GM13976 (cell line): ENCODE results near the gene OR51A4.

Experiments
- DNase-seq: peaks from one replicate; pipeline ENCODE4 v3.0.0; 2012; ENCODE audit warnings: low spot score
- in situ Hi-C: fragments of 300-500 bp; cut with MboI; formaldehyde crosslinking; loops from one replicate; pipeline ENCODE4 v1.12.0; 2022; ENCODE audit warnings: low sequenced_read_pairs, mixed read lengths, inconsistent platforms; ENCODE audit not compliant: unreplicated experiment
- TF ChIP-seq, protein P1 (sequence below): IDR thresholded peaks from 2 replicates; pipeline ENCODE4 v1.5.1; 2012; ENCODE audit warnings: borderline replicate concordance, mild to moderate bottlenecking; ENCODE audit not compliant: insufficient read depth; ENCODE audit errors: extremely low read depth, missing control alignments, control extremely low read depth

Gene OR51A4

DNA sequence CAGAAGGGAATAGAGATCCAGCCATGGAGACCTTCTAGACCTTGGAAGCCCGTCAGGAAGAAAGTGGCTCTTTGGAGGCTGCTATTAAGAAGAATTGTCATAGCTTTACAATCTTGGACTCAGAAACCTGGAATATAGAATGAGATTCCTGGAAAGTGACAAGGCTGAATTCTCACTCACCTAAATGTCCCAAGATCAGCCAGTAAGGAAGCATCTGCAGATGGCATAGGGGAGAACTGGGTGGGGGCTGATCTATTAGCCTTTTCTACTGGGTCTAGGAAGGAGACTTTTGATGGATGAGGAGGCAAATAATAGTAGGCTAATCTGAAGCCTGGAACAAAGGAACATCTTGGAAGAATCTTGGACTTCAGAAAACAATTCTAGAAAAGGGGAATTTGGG, 23.2 kb downstream of the OR51A4 start, which contains the start of gene OR51G1:
TSS of gene OR51G1 (minus strand) at position 101 of the 400 bp plus-strand sequence. CDS start at position 101, 0 bp downstream.
- TF ChIP-seq, protein P1, sequence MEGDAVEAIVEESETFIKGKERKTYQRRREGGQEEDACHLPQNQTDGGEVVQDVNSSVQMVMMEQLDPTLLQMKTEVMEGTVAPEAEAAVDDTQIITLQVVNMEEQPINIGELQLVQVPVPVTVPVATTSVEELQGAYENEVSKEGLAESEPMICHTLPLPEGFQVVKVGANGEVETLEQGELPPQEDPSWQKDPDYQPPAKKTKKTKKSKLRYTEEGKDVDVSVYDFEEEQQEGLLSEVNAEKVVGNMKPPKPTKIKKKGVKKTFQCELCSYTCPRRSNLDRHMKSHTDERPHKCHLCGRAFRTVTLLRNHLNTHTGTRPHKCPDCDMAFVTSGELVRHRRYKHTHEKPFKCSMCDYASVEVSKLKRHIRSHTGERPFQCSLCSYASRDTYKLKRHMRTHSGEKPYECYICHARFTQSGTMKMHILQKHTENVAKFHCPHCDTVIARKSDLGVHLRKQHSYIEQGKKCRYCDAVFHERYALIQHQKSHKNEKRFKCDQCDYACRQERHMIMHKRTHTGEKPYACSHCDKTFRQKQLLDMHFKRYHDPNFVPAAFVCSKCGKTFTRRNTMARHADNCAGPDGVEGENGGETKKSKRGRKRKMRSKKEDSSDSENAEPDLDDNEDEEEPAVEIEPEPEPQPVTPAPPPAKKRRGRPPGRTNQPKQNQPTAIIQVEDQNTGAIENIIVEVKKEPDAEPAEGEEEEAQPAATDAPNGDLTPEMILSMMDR, result no peak
- DNase-seq, result no peak
- in situ Hi-C loops, result no loop called here

DNA sequence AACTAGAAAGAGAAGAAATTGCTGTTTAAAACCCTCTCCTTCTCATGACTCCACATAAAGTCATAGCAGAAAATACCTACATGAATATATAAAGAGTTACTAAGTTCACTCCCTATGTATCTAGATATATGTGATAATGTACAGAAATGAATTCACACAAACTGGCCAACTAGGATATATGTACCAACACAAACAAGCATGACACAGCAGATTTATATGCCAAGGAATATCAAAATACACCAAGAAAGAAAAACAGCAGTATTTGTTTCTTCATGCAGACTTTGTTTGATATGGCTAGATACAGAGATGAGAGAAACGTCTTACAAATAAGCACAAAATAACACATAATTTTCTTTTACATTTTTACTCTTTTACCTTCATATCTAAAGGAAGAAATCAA, 25.1 kb downstream of the OR51A4 start:
- TF ChIP-seq, protein P1, result no peak
- in situ Hi-C loops, result no loop called here
- DNase-seq, result no peak

DNA sequence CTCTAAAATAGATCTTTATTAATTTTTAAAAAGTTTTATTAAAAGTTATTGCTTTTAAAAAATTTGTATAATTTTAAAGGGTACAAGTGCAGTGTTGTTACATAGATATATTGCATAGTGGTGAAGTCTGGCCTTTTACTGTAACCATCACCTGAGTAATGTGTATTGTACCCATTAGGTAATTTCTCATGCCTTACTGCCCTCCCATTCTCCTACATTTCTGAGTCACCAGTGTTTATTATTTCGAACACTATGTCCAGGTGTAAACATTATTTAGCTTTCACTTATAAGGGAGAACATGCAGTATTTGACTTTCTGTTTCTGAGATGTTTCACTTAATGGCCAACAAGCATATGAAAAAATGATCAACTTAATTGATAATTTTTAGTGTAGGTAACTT, 25.6 kb downstream of the OR51A4 start:
- in situ Hi-C loops, result no loop called here
- DNase-seq, result no peak
- TF ChIP-seq, protein P1, result no peak

DNA sequence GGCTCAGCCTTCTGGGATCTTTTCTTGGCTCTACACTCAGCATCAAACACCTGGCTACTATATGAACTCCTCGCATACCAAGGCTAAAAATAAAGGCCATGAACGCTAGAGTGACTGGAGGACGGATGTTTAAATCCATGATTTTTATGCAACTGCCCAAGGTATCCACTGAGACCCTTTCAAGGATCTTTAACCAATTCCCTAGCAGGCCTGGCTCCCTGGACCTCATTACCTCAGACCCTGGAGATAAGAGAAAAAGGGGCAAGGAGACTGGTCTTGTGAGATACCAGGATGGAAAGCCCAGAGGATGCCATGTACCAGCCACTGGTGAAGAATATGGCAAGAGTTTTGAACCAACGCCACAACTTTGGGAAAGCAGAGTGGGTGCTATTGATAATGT, 28.2 kb downstream of the OR51A4 start, which contains the start of gene OR51G2:
TSS of gene OR51G2 (minus strand) at position 101 of the 400 bp plus-strand sequence. CDS start 3,687 bp downstream, outside the sequence.
- no peak for DNase-seq
- in situ Hi-C loops, result no loop called here
- TF ChIP-seq, protein P1, result no peak

DNA sequence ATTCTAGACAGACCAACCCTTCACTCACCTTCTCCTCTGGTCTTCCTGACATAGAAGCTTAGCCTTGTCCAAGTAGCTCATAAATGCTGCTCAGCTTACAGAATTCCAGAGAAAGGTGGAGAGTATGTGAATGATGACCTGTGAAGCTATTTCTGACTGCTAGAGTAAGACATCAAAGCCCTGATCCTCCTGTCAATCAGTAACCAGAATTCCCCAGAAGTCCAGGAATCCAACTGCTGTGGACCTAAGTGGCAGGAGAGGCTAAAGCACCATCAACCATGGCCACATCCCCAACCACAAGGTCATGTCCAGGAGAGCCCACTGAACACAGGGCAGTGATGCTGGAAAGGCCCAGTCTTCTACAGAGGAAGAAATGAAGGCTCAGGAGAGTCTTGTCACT, 30.8 kb downstream of the OR51A4 start:
- TF ChIP-seq, protein P1, result no peak
- in situ Hi-C loops, result no loop called here
- DNase-seq, result no peak

DNA sequence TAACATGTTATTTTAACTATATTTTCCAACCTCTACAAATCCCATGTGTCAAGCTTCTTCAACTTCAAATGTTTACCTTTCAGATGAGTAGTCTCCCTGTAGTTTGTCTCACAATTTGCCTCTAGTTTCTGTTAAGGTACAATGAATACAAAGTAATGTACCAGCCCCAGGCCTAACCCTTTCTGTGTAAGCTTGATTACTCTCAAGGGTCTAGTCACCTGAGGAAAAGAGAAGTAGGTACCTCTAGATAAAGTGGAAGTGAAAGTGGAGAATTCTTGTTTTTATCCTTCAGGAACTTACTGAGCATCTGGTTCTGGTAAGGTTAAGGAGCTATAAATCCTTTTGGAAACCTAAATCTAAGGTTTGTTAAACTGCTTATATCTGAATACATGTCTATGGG, 43.9 kb downstream of the OR51A4 start, which contains the start of gene OR51A7:
TSS of gene OR51A7 (plus strand) at position 300 of the 400 bp plus-strand sequence. CDS start 3,587 bp downstream, outside the sequence.
- TF ChIP-seq, protein P1, result no peak
- DNase-seq, result no peak
- in situ Hi-C loops, result no loop called here
